NCI-H82 (cell line): ENCODE measurements around the gene SARDH.

Experiments used
- DNase-seq: peaks from one replicate; lab custom pipeline; 2025; lab: John Stamatoyannopoulos, UW

The SARDH gene

GRCh38 chr9:133737774-133738639 lies at the start of gene SARDH:
Gene SARDH (minus strand): TSS chr9:133738352. CDS start chr9:133734173, 4,179 bp downstream.
- peak; percentile 86 for DNase-seq

- DNase-seq, result peak; percentile 46
These were observed 49.5 kb upstream of the SARDH start for GRCh38 chr9:133787754-133788025.

GRCh38 chr9:133786907-133787753 lies 49.0 kb upstream of the SARDH start:
- DNase-seq, result no peak

- no peak for DNase-seq
These were observed 48.2 kb upstream of the SARDH start for GRCh38 chr9:133786371-133786753.

- DNase-seq, result no peak
These were observed 47.7 kb upstream of the SARDH start for GRCh38 chr9:133785753-133786370.

- no peak for DNase-seq
These were observed 46.8 kb upstream of the SARDH start for GRCh38 chr9:133784731-133785561.

- DNase-seq, result no peak
These were observed 45.2 kb upstream of the SARDH start for GRCh38 chr9:133783331-133783731.

- DNase-seq, result peak; percentile 82
These were observed 44.3 kb upstream of the SARDH start for GRCh38 chr9:133782157-133783130.

GRCh38 chr9:133781828-133782135 lies 43.6 kb upstream of the SARDH start:
- no peak for DNase-seq

GRCh38 chr9:133780962-133781827 lies 43.0 kb upstream of the SARDH start:
- no peak for DNase-seq

- DNase-seq, result no peak
These were observed 42.3 kb upstream of the SARDH start for GRCh38 chr9:133780404-133780945.

- DNase-seq, result no peak
These were observed 41.6 kb upstream of the SARDH start for GRCh38 chr9:133779516-133780403.

- no peak for DNase-seq
These were observed 40.9 kb upstream of the SARDH start for GRCh38 chr9:133779081-133779480.

GRCh38 chr9:133778336-133779013 lies 40.3 kb upstream of the SARDH start:
- DNase-seq, result no peak

GRCh38 chr9:133777871-133778270 lies 39.7 kb upstream of the SARDH start:
- no peak for DNase-seq

- no peak for DNase-seq
These were observed 39.1 kb upstream of the SARDH start for GRCh38 chr9:133777068-133777791.
